GM12873 (cell line): ENCODE results near the gene STT3B.

ENCODE experiments used
- CTCF ChIP-seq: IDR thresholded peaks from 2 replicates; pipeline ENCODE4 v1.5.1; 2012; ENCODE audit warnings: low read depth, mild to moderate bottlenecking, moderate library complexity, low read length, control low read depth; ENCODE audit not compliant: insufficient read depth; ENCODE audit errors: missing control alignments

STT3B gene

GRCh38 chr3:31505371-31506048, 27.2 kb upstream of the STT3B start:
- TF ChIP-seq CTCF = no peak

GRCh38 chr3:31508452-31509146, 24.1 kb upstream of the STT3B start:
- TF ChIP-seq CTCF = no peak

GRCh38 chr3:31509147-31509728, 23.5 kb upstream of the STT3B start:
- no peak for TF ChIP-seq CTCF

- TF ChIP-seq CTCF = no peak
These were observed 18.2 kb upstream of the STT3B start for GRCh38 chr3:31514570-31514969.

GRCh38 chr3:31515486-31516284, 17.0 kb upstream of the STT3B start:
- no peak for TF ChIP-seq CTCF

- no peak for TF ChIP-seq CTCF
These were observed 16.0 kb upstream of the STT3B start for GRCh38 chr3:31516757-31517156.

GRCh38 chr3:31521468-31521867, 11.3 kb upstream of the STT3B start:
- no peak for TF ChIP-seq CTCF
